ENCODE data around the gene RAB17. TPM values are rescaled to one million over a fixed set of nuclear protein-coding genes. Genes with fewer than 3 reads are reported as not detected.

The RAB17 gene
- total and polyA plus RNA-seq, 7 donors, result 0.33 to 48.8 (median 2.8) TPM

DNA sequence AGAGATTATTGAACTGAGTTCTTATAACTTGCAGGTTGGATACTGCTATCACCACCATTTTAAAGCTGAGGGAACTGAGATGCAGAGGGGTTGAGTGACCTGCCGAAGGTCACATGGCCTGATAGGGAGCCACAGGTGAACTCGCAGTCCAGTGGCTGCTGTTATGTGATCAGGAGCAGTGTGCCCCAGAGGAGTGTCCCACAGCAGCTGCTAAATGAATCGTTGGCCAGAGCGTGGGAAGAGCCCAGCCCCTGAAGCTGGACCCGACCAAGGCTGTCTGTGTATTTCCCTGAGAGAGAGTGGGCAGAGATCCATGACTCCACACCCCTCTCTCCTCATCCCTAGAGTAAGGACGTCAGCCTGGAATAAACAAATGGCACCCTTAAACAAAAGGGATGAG is 50.9 kb downstream of the RAB17 start:
- no peak for DNase-seq
- H3K27ac ChIP-seq, result no peak overlapping the region
- H3K9me3 ChIP-seq, result no peaks in the 10 kb centered on the region
- 75 to 76% methylated on average over 6 of the region's 6 CpGs for WGBS, 2 donors
- H3K4me1 ChIP-seq, result peaks cover 0 to 5% (median 0%) of the 10 kb centered on the region in 4 donors
- H3K27me3 ChIP-seq, result peaks cover 0 to 6% (median 0%) of the 10 kb centered on the region in 3 donors
- TF ChIP-seq CTCF (IDR thresholded peaks at IDR 0.05) (no peak), POLR2A (IDR thresholded peaks at IDR 0.05) (no peak), EP300 (IDR thresholded peaks at IDR 0.05) (no peak), POLR2AphosphoS5 (IDR thresholded peaks at IDR 0.05) (no peak)
- no peak overlapping the region for H3K4me3 ChIP-seq
- no peaks in the 10 kb centered on the region for H3K36me3 ChIP-seq
- intact Hi-C loops (cut with DNase I), result no loop called here

- no peak overlapping the region for H3K4me3 ChIP-seq
- WGBS, 2 donors, result 91 to 92% methylated on average over 18 of the region's 18 CpGs
- H3K36me3 ChIP-seq, result no peaks in the 10 kb centered on the region
- TF ChIP-seq POLR2A (IDR thresholded peaks at IDR 0.05) (no peak), EP300 (IDR thresholded peaks at IDR 0.05) (no peak), CTCF (IDR thresholded peaks at IDR 0.05) (no peak), POLR2AphosphoS5 (IDR thresholded peaks at IDR 0.05) (no peak)
- H3K9me3 ChIP-seq, result no peaks in the 10 kb centered on the region
- H3K27ac ChIP-seq, result no peak overlapping the region
- no peak for DNase-seq
- H3K4me1 ChIP-seq, result peaks cover 0 to 5% (median 0%) of the 10 kb centered on the region in 4 donors
- intact Hi-C loops (cut with DNase I), result no loop called here
- H3K27me3 ChIP-seq, result peaks cover 0 to 6% (median 0%) of the 10 kb centered on the region in 3 donors
These were observed 51.6 kb downstream of the RAB17 start for GRCh38 chr2:237538901-237539300.

DNA sequence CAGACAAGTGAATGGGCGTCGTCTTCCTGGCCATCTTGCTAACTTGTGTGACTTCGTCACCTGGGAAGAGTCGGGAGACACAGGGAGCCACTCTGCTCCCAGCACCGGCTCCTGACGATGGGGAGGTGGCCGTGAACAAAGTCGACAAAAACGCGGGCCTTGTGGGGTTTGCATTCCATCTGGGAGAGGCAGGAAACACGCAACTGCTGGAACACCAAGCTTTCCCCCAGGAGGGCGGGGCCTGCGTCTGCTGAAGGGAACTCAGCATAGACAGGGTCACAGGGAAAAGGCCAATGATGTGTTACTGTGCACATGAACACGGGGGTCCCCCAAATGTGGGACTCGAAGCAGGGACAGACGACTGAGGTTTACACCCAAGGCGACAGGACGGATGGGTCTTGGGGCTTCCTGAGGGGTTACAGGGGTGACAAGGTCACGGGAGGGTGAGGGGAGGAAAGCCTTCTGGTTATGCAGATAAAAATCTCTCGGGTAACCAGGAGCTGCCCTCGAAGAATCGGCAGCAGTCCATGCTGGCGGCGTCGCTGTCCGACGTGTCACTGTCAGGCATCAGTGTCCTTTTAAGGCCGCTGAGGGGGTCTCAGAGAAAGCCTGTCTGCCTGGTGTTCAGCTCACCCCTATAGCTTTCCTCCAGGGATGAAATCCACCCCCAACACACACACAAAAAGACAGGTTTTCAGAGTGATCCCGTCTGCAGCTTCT is 52.4 kb downstream of the RAB17 start:
- peaks cover 0 to 5% (median 0%) of the 10 kb centered on the region in 4 donors for H3K4me1 ChIP-seq
- H3K4me3 ChIP-seq, result no peak overlapping the region
- TF ChIP-seq CTCF (IDR thresholded peaks at IDR 0.05), result no peak
- TF ChIP-seq POLR2A (IDR thresholded peaks at IDR 0.05), result no peak
- TF ChIP-seq EP300 (IDR thresholded peaks at IDR 0.05), result no peak
- no peak for TF ChIP-seq POLR2AphosphoS5 (IDR thresholded peaks at IDR 0.05)
- no peaks in the 10 kb centered on the region for H3K36me3 ChIP-seq
- H3K9me3 ChIP-seq, result no peaks in the 10 kb centered on the region
- peaks cover 0 to 6% (median 0%) of the 10 kb centered on the region in 3 donors for H3K27me3 ChIP-seq
- WGBS, 2 donors, result 76 to 88% methylated on average over 29 of the region's 29 CpGs
- H3K27ac ChIP-seq, result no peak overlapping the region
- no peak for DNase-seq
- intact Hi-C loops (cut with DNase I), result no loop called here

DNA sequence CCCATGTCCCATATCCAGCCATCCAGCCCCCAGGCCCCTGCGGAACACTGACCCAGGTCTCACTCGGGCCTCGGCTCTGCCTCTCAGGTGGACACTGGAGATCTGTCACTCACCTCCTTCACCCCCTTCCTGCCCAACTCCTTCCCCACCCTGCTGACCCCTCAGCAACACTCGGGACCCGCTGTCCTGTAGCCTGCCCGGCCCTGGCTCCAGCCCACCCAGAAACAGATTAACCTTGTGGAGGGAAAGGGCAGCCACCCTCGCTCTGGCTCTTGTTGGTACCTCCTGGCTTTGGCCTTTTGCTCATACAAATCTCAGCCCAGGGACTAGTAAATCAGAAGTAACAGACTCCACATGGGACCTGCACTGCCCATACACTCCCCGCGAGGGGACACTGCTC is 53.9 kb downstream of the RAB17 start:
- 88 to 95% methylated on average over 9 of the region's 9 CpGs for WGBS, 2 donors
- H3K4me1 ChIP-seq, result peaks cover 0 to 5% (median 0%) of the 10 kb centered on the region in 4 donors
- no peak overlapping the region for H3K4me3 ChIP-seq
- H3K9me3 ChIP-seq, result no peaks in the 10 kb centered on the region
- intact Hi-C loops (cut with DNase I), result no loop called here
- no peak for TF ChIP-seq CTCF (IDR thresholded peaks at IDR 0.05)
- TF ChIP-seq POLR2AphosphoS5 (IDR thresholded peaks at IDR 0.05), result no peak
- H3K27ac ChIP-seq, result no peak overlapping the region
- no peak for DNase-seq
- H3K27me3 ChIP-seq, result peaks cover 0 to 6% (median 0%) of the 10 kb centered on the region in 3 donors
- H3K36me3 ChIP-seq, result no peaks in the 10 kb centered on the region

- 77 to 96% methylated on average over 5 of the region's 5 CpGs for WGBS, 2 donors
- peaks cover 0 to 3% (median 0%) of the 10 kb centered on the region in 4 donors for H3K4me1 ChIP-seq
- H3K36me3 ChIP-seq, result no peaks in the 10 kb centered on the region
- peaks cover 0 to 6% (median 0%) of the 10 kb centered on the region in 3 donors for H3K27me3 ChIP-seq
- no peak overlapping the region for H3K27ac ChIP-seq
- TF ChIP-seq EP300 (IDR thresholded peaks at IDR 0.05), result no peak
- no peak for TF ChIP-seq POLR2AphosphoS5 (IDR thresholded peaks at IDR 0.05)
- no peak for TF ChIP-seq CTCF (IDR thresholded peaks at IDR 0.05)
- no peak for TF ChIP-seq POLR2A (IDR thresholded peaks at IDR 0.05)
- intact Hi-C loops (cut with DNase I), result no loop called here
- no peak overlapping the region for H3K4me3 ChIP-seq
- no peak for DNase-seq
- H3K9me3 ChIP-seq, result no peaks in the 10 kb centered on the region
These were observed 54.5 kb downstream of the RAB17 start for GRCh38 chr2:237536083-237536415.
